Measurements from ENCODE around the gene OTOF.

Gene OTOF

GRCh38 chr2:26482211-26483026 is 4.5 kb upstream of the OTOF start:
- DNase-seq (ENCODE audit: low read depth), result no peak
- TF ChIP-seq, protein P1, sequence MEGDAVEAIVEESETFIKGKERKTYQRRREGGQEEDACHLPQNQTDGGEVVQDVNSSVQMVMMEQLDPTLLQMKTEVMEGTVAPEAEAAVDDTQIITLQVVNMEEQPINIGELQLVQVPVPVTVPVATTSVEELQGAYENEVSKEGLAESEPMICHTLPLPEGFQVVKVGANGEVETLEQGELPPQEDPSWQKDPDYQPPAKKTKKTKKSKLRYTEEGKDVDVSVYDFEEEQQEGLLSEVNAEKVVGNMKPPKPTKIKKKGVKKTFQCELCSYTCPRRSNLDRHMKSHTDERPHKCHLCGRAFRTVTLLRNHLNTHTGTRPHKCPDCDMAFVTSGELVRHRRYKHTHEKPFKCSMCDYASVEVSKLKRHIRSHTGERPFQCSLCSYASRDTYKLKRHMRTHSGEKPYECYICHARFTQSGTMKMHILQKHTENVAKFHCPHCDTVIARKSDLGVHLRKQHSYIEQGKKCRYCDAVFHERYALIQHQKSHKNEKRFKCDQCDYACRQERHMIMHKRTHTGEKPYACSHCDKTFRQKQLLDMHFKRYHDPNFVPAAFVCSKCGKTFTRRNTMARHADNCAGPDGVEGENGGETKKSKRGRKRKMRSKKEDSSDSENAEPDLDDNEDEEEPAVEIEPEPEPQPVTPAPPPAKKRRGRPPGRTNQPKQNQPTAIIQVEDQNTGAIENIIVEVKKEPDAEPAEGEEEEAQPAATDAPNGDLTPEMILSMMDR (IDR thresholded peaks at IDR 0.05; ENCODE audit: insufficient read depth, low read depth, low read length, missing control alignments), result no peak
- H3K4me3 ChIP-seq (ENCODE audit: low read length), result no peak overlapping the region

GRCh38 chr2:26481706-26482105 is 3.8 kb upstream of the OTOF start:
- DNase-seq (ENCODE audit: low read depth), result no peak
- TF ChIP-seq, protein P1 (IDR thresholded peaks at IDR 0.05; ENCODE audit: insufficient read depth, low read depth, low read length, missing control alignments), result no peak
- no peak overlapping the region for H3K4me3 ChIP-seq (ENCODE audit: low read length)

GRCh38 chr2:26480566-26481423 is 2.9 kb upstream of the OTOF start:
- no peak overlapping the region for H3K4me3 ChIP-seq (ENCODE audit: low read length)
- no peak for DNase-seq (ENCODE audit: low read depth)
- TF ChIP-seq, protein P1 (IDR thresholded peaks at IDR 0.05; ENCODE audit: insufficient read depth, low read depth, low read length, missing control alignments), result no peak

DNA sequence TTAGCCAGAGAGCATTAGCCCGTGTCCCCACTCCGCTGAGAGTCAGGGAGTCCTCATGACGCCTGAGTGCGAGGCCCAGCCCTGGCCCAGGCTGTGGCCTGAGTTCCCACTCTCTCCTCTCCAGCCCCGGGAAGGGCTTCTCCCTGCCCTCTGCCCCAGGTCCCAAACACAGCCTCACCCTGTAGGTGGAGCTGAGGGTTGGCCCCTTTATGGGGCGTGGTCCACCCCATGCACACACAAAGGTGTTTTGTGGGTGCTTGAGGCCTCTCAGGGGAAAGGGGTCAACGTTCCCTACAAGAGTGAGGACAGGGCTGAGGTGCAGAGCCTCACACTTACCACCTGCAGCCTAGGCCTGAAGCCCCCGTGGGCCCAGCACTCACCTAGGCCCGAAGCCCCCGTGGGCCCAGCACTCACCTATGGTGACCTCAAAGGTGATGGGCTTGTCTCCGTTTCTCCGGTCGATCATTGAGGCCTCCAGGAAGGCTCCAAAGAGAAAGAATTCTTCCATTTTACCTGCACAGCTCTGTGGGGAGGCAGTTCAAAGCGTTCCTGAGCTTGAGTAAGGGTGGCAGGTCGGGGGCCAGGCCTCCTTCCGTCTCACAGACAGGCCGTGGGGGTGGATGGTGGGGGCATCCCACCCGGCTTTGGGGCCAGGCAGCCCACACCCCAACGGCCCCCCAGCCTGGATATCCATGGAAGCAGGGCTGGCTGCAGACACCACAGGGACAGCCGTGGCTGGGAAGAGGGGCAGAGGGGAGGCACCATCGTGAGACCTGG is 2.1 kb upstream of the OTOF start:
- no peak overlapping the region for H3K4me3 ChIP-seq (ENCODE audit: low read length)
- TF ChIP-seq, protein P1 (IDR thresholded peaks at IDR 0.05; ENCODE audit: insufficient read depth, low read depth, low read length, missing control alignments), result no peak
- no peak for DNase-seq (ENCODE audit: low read depth)

DNA sequence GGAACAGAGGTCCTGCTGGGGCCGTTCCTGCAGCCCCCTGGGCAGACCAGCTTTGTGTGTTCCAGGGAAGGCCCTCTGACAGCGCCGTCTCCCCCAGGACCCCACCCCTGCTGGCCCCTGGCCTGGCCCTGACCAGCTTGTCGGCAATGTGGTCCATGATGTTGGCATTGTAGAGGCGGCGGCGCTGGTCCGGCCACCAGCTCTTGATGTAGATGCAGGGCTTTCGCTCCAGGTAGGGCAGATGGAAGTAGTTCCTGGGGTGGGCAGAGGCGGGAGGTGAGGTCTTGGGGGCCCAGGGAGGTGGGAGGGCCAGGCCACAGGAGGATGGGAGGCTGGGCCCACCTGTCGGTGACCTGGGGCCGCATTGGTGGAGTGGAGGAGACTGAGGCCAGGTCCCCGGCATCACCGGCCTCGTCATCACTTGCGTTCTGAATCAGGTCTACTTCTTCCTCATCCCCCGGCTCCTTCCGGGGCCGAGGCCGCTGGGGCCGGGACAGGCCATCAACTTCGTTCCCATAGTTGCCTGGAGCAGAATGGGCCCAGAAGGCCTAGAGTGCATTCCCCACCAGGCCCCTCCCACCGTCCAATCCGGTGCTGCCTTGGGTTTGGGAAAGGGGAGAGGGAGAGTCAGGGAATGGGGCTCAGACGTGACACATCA is 1.3 kb upstream of the OTOF start:
- no peak for DNase-seq (ENCODE audit: low read depth)
- TF ChIP-seq, protein P1 (IDR thresholded peaks at IDR 0.05; ENCODE audit: insufficient read depth, low read depth, low read length, missing control alignments), result no peak
- no peak overlapping the region for H3K4me3 ChIP-seq (ENCODE audit: low read length)

DNA sequence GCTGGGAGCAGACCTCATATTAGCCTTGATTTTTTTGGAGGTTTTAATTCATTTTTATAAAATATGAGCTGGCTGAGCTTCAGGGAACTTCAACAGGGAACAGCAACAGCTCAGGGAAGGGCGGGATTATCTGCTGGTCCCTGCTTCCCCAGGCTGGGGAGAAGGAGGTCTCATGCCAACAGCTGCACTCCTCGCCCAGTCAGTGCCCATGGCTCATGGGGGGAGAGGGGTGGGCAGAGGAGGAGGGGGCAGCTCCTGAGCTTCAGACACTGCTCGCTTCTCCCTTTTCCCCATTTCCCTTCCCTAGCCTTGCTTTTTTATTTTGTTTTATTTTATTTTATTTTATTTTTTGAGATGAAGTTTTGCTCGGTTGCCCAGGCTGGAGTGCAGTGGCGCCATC is 442 bp upstream of the OTOF start:
- no peak for DNase-seq (ENCODE audit: low read depth)
- no peak overlapping the region for H3K4me3 ChIP-seq (ENCODE audit: low read length)
- TF ChIP-seq, protein P1 (IDR thresholded peaks at IDR 0.05; ENCODE audit: insufficient read depth, low read depth, low read length, missing control alignments), result no peak

Data from epithelial cell of esophagus (primary cell).